Transverse colon (tissue), 4 donors: Measurements from ENCODE around the gene CALN1. TPM values are rescaled to one million over a fixed set of nuclear protein-coding genes. Genes with fewer than 3 reads are reported as not detected.

Source experiments
- DNase-seq: peaks from one replicate; pipeline ENCODE4 v3.0.0-alpha.2; 2019
- H3K27ac ChIP-seq, 4 donors: fragments of 200-600 bp; sonication (generic); 2 replicates each; pipeline ENCODE4 v1.5.1; 2016 to 2018; ENCODE audit warnings: inconsistent platforms in 4 of 4
- H3K27me3 ChIP-seq: fragments of 200-600 bp; sonication (generic); 2 replicates; pipeline ENCODE4 v1.5.1; 2017; ENCODE audit warnings: inconsistent platforms
- H3K36me3 ChIP-seq, 4 donors: fragments of 200-600 bp; sonication (generic); 2 replicates each; pipeline ENCODE4 v1.5.1; 2017 to 2019; ENCODE audit warnings: inconsistent platforms in 4 of 4
- H3K4me1 ChIP-seq, 4 donors: fragments of 200-600 bp; sonication (generic); 2 replicates each; pipeline ENCODE4 v1.5.1; 2017 to 2020; ENCODE audit warnings: inconsistent platforms in 4 of 4
- H3K4me3 ChIP-seq, 4 donors: fragments of 200-600 bp; sonication (generic); 1 replicate in 1 of 4; 2 replicates in 3 of 4; pipeline versions ENCODE4 v1.5.1 to v1.6.1; 2017 to 2019; ENCODE audit warnings: inconsistent platforms in 4 of 4
- H3K9me3 ChIP-seq, 2 donors: fragments of 200-600 bp; sonication (generic); 2 replicates each; pipeline ENCODE4 v1.5.1; 2017 to 2019; ENCODE audit warnings: inconsistent platforms in 2 of 2
- EP300 ChIP-seq: sonication (generic); formaldehyde crosslinking; IDR thresholded peaks from one replicate; pipeline ENCODE4 v1.6.1; 2017; ENCODE audit warnings: antibody characterized with exemption, low read depth
- POLR2A ChIP-seq: fragments of 450-650 bp; IDR thresholded peaks from one replicate; pipeline ENCODE4 v1.6.1; 2016; ENCODE audit warnings: antibody characterized with exemption, mild to moderate bottlenecking, moderate library complexity
- POLR2AphosphoS5 ChIP-seq, 3 donors: sonication (generic); formaldehyde crosslinking; IDR thresholded peaks; one replicate each; pipeline ENCODE4 v1.6.1; 2016; ENCODE audit warnings: antibody characterized with exemption in 3 of 3
- WGBS, 2 donors: methylation state at CpG; one replicate each; pipeline ENCODE4 v1.1.5; 2018; ENCODE audit warnings: low coverage in 1 of 2; 5-methylcytosine and 5-hydroxymethylcytosine counted together
- in situ Hi-C, 4 donors: fragments of 200-750 bp; cut with MboI; loops; one replicate each; pipeline versions ENCODE4 v1.15.0 to v1.15.1; 2017; ENCODE audit warnings: low sequenced_read_pairs in 3 of 4, low pct_ligation_motif_present in 1 of 4, low pct_unique_long_range_greater_than_20kb in 1 of 4
- intact Hi-C: fragments of 100-400 bp; cut with DNase I; formaldehyde crosslinking; loops from one replicate; pipeline ENCODE4 v1.15.1; 2023; ENCODE audit warnings: low total_unique reads
- total RNA-seq, 4 donors: library from RNA; depleted of rRNA; stranded (reverse); fragments of >200 nt; gene quantifications; one replicate each; pipeline ENCODE4 v1.1.0, GENCODE V29; 2016
- TF ChIP-seq, protein P1 (sequence below), 5 experiments: fragments of 200-600 bp in 3 of 5; fragments of 450-650 bp in 2 of 5; sonication (generic) in 3 of 5; IDR thresholded peaks; 1 replicate in 2 of 5; 2 replicates in 3 of 5; pipeline ENCODE4 v1.5.1; 2016 to 2017; ENCODE audit warnings: antibody characterized with exemption in 5 of 5, inconsistent platforms in 3 of 5, mild to moderate bottlenecking in 2 of 5, moderate library complexity in 1 of 5

CALN1 gene
- total RNA-seq, 4 donors from 2014 or later = not detected

DNA sequence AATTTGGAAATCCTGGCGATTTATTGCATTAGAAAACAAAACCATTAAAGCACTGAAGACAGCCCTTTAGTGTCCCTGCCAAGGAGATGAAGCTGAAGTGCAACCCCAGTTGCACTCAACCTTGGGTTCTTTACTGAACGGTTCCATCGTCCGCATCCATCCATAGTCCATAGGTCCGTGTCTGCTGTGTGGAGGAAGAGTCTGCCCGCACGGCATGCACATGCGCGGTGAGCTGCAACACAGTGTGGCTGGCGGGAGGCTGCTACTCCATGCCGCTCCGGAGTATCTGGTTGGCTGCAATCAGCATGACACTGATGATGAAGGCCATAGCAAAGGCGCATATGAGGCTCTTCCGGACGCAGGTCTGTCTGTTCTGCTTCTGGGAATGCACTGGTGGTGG is 624.6 kb downstream of the CALN1 start:
- H3K4me3 ChIP-seq = no peak overlapping the region
- TF ChIP-seq POLR2A (no peak), EP300 (no peak), POLR2AphosphoS5 (IDR thresholded peaks at IDR 0.05) (no peak)
- TF ChIP-seq, protein P1, sequence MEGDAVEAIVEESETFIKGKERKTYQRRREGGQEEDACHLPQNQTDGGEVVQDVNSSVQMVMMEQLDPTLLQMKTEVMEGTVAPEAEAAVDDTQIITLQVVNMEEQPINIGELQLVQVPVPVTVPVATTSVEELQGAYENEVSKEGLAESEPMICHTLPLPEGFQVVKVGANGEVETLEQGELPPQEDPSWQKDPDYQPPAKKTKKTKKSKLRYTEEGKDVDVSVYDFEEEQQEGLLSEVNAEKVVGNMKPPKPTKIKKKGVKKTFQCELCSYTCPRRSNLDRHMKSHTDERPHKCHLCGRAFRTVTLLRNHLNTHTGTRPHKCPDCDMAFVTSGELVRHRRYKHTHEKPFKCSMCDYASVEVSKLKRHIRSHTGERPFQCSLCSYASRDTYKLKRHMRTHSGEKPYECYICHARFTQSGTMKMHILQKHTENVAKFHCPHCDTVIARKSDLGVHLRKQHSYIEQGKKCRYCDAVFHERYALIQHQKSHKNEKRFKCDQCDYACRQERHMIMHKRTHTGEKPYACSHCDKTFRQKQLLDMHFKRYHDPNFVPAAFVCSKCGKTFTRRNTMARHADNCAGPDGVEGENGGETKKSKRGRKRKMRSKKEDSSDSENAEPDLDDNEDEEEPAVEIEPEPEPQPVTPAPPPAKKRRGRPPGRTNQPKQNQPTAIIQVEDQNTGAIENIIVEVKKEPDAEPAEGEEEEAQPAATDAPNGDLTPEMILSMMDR (IDR thresholded peaks at IDR 0.05) = no peak
- intact Hi-C loops = no loop called here
- WGBS, 2 donors = 95% methylated on average over 15 of the region's 15 CpGs; no CpG with 5 or more reads in 1 of the 2 donors
- no peaks in the 10 kb centered on the region for H3K4me1 ChIP-seq
- no peaks in the 10 kb centered on the region for H3K36me3 ChIP-seq
- no peaks in the 10 kb centered on the region for H3K27me3 ChIP-seq
- H3K9me3 ChIP-seq = peaks cover 0 to 14% of the 10 kb centered on the region in 2 donors
- in situ Hi-C loops = no loop called here
- DNase-seq = no peak
- H3K27ac ChIP-seq = no peak overlapping the region

GRCh38 chr7:71785216-71785615 is 626.9 kb downstream of the CALN1 start:
- H3K36me3 ChIP-seq = no peaks in the 10 kb centered on the region
- DNase-seq = no peak
- in situ Hi-C loops (no loop called here), intact Hi-C loops (no loop called here)
- H3K27me3 ChIP-seq = no peaks in the 10 kb centered on the region
- TF ChIP-seq EP300 (no peak), POLR2A (no peak), POLR2AphosphoS5 (IDR thresholded peaks at IDR 0.05) (no peak)
- TF ChIP-seq, protein P1 (IDR thresholded peaks at IDR 0.05) = no peak
- no peak overlapping the region for H3K27ac ChIP-seq
- H3K9me3 ChIP-seq = peaks cover 0 to 14% of the 10 kb centered on the region in 2 donors
- no peaks in the 10 kb centered on the region for H3K4me1 ChIP-seq
- H3K4me3 ChIP-seq = no peak overlapping the region
- 81% methylated on average over 5 of the region's 5 CpGs; no CpG with 5 or more reads in 1 of the 2 donors for WGBS, 2 donors

- TF ChIP-seq EP300 (no peak), POLR2A (no peak), POLR2AphosphoS5 (IDR thresholded peaks at IDR 0.05) (no peak)
- TF ChIP-seq, protein P1 (IDR thresholded peaks at IDR 0.05) = no peak
Measured at GRCh38 chr7:71784781-71785180, 627.4 kb downstream of the CALN1 start.

DNA sequence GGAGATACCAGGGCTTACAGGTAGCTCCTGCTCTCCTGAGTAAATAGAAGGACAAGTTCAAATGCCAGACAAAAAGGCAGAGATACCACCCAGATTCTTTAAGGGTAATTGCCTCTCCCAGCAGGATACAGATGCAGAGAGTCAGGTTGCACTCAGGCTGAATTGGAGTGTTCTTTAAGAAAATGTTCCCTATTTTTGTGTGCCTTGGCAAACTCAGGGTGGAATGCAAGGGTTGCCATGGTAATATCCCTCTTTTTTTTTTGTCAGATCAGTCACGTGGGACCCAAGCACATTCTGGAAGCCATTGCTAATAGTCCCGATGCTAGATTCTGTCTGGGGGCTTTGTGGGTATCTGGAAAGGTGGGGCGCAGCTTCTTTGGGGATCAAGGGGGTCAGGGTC is 628.0 kb downstream of the CALN1 start:
- no peak for DNase-seq
- no peaks in the 10 kb centered on the region for H3K36me3 ChIP-seq
- H3K9me3 ChIP-seq = peaks cover 0 to 10% of the 10 kb centered on the region in 2 donors
- H3K4me3 ChIP-seq = no peak overlapping the region
- TF ChIP-seq EP300 (no peak), POLR2A (no peak), POLR2AphosphoS5 (IDR thresholded peaks at IDR 0.05) (no peak)
- TF ChIP-seq, protein P1 (IDR thresholded peaks at IDR 0.05) = no peak
- H3K4me1 ChIP-seq = no peaks in the 10 kb centered on the region
- H3K27ac ChIP-seq = no peak overlapping the region
- WGBS, 2 donors = 20 to 47% methylated on average over 2 to 3 of the region's 3 CpGs
- intact Hi-C loops = no loop called here
- in situ Hi-C loops = no loop called here
- no peaks in the 10 kb centered on the region for H3K27me3 ChIP-seq

More at GRCh38 chr7:71784781-71785180, 627.4 kb downstream of the CALN1 start:
- H3K27me3 ChIP-seq = no peaks in the 10 kb centered on the region
- no peaks in the 10 kb centered on the region for H3K36me3 ChIP-seq
- H3K9me3 ChIP-seq = peaks cover 0 to 14% of the 10 kb centered on the region in 2 donors
- intact Hi-C loops = no loop called here
- in situ Hi-C loops = no loop called here
- WGBS, 2 donors = 88% methylated on average over 5 of the region's 6 CpGs; no CpG with 5 or more reads in 1 of the 2 donors
- H3K4me3 ChIP-seq = no peak overlapping the region
- H3K4me1 ChIP-seq = no peaks in the 10 kb centered on the region
- DNase-seq = no peak
- H3K27ac ChIP-seq = no peak overlapping the region
